ENCODE data around the gene NRG2.

GRCh38 chr5:139952574-139952973 lies 90.5 kb downstream of the NRG2 start:
- TF ChIP-seq CTCF (IDR thresholded peaks at IDR 0.05) (no peak), POLR2A (IDR thresholded peaks at IDR 0.05) (no peak), POLR2AphosphoS5 (IDR thresholded peaks at IDR 0.05) (no peak)

Measured in breast epithelium (tissue), 3 donors.